ENCODE results near the gene SHROOM3.
"Not testable (repeated sequence)": the region's sequence is repeated elsewhere in the genome, so short reads cannot be mapped to it uniquely, and the experiment has no call there.

Gene SHROOM3

DNA sequence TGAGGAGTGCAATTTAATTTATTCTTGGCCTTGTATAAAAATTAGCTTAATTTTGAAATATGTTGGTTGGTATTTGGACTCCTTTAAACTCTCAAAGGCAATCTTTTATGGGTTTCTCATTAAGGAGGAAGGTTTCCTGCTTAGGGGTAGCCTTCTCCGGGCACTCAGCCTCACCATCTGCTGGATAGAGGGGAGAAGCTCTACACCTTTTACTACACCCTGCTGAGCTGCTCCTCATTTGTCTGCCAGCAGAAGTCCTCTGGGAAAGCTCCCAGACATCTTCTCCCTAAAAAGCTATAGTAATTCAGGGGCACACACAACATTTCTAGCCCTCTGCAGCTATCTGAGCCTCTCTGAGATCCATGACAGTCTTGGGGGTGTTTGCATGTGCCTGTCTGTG, 283.8 kb downstream of the SHROOM3 start:
- no peak overlapping the region for H3K9ac ChIP-seq (ENCODE audit: low read depth, low read length)
- no peaks in the 10 kb centered on the region for H3K36me3 ChIP-seq (ENCODE audit: control insufficient read depth, insufficient read depth, low read length)
- no peak overlapping the region for H3K4me3 ChIP-seq (ENCODE audit: low read depth, low read length)
- peak overlapping the region; percentile 2 for H3K27ac ChIP-seq (ENCODE audit: low read depth, low read length)
- peaks cover 44% of the 10 kb centered on the region for H3K4me1 ChIP-seq (ENCODE audit: control insufficient read depth, insufficient read depth, low read length)
- no peaks in the 10 kb centered on the region for H3K9me3 ChIP-seq (ENCODE audit: control insufficient read depth, insufficient read depth, low read length)
- no peaks in the 10 kb centered on the region for H3K27me3 ChIP-seq (ENCODE audit: control insufficient read depth, insufficient read depth, low read length)

DNA sequence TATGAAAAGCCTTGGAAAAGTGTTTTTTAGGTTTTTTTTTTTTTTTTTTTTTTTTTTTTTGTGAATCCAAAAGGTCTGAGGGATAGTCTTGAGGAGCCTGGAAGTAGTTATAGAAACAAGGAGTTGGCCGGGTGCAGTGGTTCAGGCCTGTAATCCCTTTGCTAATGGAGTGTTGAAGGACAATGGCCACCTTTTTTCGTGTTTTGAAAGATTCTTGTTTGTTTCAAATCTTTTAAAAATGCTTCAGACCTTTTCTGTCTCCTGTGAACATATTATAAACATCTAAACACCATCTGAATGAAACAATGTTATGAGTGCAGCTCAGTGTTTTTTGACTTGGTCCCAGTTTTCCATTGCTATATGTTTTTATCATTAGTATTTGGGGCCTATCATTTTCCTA, 285.1 kb downstream of the SHROOM3 start:
- H3K4me1 ChIP-seq (ENCODE audit: control insufficient read depth, insufficient read depth, low read length), result peaks cover 57% of the 10 kb centered on the region
- H3K4me3 ChIP-seq (ENCODE audit: low read depth, low read length), result no peak overlapping the region
- no peak overlapping the region for H3K27ac ChIP-seq (ENCODE audit: low read depth, low read length)
- H3K27me3 ChIP-seq (ENCODE audit: control insufficient read depth, insufficient read depth, low read length), result no peaks in the 10 kb centered on the region
- H3K9ac ChIP-seq (ENCODE audit: low read depth, low read length), result no peak overlapping the region
- no peaks in the 10 kb centered on the region for H3K36me3 ChIP-seq (ENCODE audit: control insufficient read depth, insufficient read depth, low read length)
- no peaks in the 10 kb centered on the region for H3K9me3 ChIP-seq (ENCODE audit: control insufficient read depth, insufficient read depth, low read length)

DNA sequence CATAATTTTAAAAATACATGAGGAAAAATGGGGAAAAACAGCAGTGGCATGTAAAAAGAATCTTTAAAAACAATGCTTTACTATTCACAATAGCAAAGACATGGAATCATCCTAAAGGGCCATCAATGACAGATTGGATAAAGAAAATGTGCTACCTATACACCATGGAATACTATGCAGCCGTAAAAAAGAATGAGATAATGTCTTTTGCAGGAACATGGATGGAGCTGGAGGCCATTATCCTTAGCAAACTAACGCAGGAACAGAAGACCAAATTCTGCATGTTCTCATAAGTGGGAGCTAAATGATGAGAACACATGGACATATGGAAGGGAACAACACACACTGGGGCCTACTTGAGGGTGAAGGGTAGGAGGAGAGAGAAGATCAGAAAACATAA, 287.1 kb downstream of the SHROOM3 start:
- H3K4me3 ChIP-seq (ENCODE audit: low read depth, low read length); H3K27me3 ChIP-seq (ENCODE audit: control insufficient read depth, insufficient read depth, low read length); H3K27ac ChIP-seq (ENCODE audit: low read depth, low read length); H3K9ac ChIP-seq (ENCODE audit: low read depth, low read length); H3K9me3 ChIP-seq (ENCODE audit: control insufficient read depth, insufficient read depth, low read length); H3K36me3 ChIP-seq (ENCODE audit: control insufficient read depth, insufficient read depth, low read length): not testable (repeated sequence)
- H3K4me1 ChIP-seq (ENCODE audit: control insufficient read depth, insufficient read depth, low read length), result peaks cover 53% of the 10 kb centered on the region

DNA sequence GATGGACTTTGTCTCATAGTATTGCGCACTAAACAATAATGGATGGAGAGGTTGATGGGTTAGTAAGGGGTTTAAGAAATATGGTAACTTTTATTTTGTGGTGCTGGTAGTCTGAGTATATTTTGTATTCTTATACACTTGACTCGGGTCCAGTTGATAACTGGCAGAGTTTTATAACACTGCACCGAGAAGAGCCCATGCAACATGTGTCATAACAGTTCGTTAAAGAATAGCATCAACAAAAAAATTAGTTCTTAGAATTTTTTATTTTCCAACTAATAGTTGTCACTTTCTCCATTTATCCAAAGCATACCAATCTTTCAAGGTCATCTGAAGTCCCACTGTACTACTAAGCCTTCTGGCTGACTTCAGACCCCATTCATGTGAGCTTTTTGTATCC, 287.8 kb downstream of the SHROOM3 start:
- Histone ChIP-seq H3K36me3 (ENCODE audit: control insufficient read depth, insufficient read depth, low read length) (no peaks in the 10 kb centered on the region), H3K27me3 (ENCODE audit: control insufficient read depth, insufficient read depth, low read length) (no peaks in the 10 kb centered on the region), H3K9me3 (ENCODE audit: control insufficient read depth, insufficient read depth, low read length) (no peaks in the 10 kb centered on the region), H3K4me3 (ENCODE audit: low read depth, low read length) (no peak overlapping the region), H3K9ac (ENCODE audit: low read depth, low read length) (no peak overlapping the region), H3K27ac (ENCODE audit: low read depth, low read length) (no peak overlapping the region), H3K4me1 (ENCODE audit: control insufficient read depth, insufficient read depth, low read length) (peaks cover 49% of the 10 kb centered on the region)

DNA sequence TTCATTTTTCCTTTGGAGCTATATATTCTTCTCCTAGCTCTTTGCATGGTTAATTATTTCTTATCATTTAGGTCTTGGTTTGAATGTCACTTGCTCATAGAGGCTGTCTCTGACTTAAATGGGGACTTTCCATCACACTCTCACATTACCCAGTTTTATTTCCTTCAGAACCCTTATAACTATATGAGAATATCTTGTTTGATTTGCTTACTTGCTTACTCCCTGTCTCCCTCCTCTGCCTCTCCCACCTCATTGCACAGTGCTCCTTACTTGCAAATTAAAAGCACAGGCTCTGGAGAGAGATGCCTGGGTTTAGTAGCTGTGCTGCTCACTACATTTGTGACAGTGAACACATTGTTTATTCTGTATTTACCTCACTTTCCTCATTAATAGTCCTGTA, 288.3 kb downstream of the SHROOM3 start:
- Histone ChIP-seq H3K9me3 (ENCODE audit: control insufficient read depth, insufficient read depth, low read length) (no peaks in the 10 kb centered on the region), H3K9ac (ENCODE audit: low read depth, low read length) (no peak overlapping the region), H3K27me3 (ENCODE audit: control insufficient read depth, insufficient read depth, low read length) (no peaks in the 10 kb centered on the region), H3K27ac (ENCODE audit: low read depth, low read length) (peak overlapping the region; percentile 86), H3K4me3 (ENCODE audit: low read depth, low read length) (no peak overlapping the region; the same call in 1 of the 2 replicates), H3K36me3 (ENCODE audit: control insufficient read depth, insufficient read depth, low read length) (no peaks in the 10 kb centered on the region), H3K4me1 (ENCODE audit: control insufficient read depth, insufficient read depth, low read length) (peaks cover 48% of the 10 kb centered on the region)

DNA sequence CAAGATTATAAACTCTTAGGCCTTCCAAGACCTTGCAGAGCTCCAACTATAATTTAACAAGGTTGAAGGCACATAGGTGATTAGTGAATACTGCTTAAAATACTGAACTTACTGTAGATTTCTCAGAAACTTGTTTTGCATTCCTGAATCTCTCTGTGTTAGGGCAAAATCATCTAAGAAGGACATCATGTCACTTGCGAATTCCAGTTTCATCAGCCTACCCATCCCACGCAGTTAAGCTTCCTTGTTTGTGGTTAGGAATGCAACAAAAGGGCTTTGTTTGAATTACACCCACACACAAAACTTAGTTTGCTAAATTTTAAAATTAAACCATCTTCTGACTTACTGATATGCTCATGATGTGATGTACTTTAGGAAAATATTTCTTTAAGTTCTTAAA, 288.9 kb downstream of the SHROOM3 start:
- Histone ChIP-seq H3K36me3 (ENCODE audit: control insufficient read depth, insufficient read depth, low read length) (no peaks in the 10 kb centered on the region), H3K9ac (ENCODE audit: low read depth, low read length) (peak overlapping the region; percentile 31; the same call in 1 of the 2 replicates), H3K4me1 (ENCODE audit: control insufficient read depth, insufficient read depth, low read length) (peaks cover 48% of the 10 kb centered on the region), H3K27ac (ENCODE audit: low read depth, low read length) (peak overlapping the region; percentile 86), H3K27me3 (ENCODE audit: control insufficient read depth, insufficient read depth, low read length) (no peaks in the 10 kb centered on the region), H3K9me3 (ENCODE audit: control insufficient read depth, insufficient read depth, low read length) (no peaks in the 10 kb centered on the region), H3K4me3 (ENCODE audit: low read depth, low read length) (no peak overlapping the region; the same call in 1 of the 2 replicates)

DNA sequence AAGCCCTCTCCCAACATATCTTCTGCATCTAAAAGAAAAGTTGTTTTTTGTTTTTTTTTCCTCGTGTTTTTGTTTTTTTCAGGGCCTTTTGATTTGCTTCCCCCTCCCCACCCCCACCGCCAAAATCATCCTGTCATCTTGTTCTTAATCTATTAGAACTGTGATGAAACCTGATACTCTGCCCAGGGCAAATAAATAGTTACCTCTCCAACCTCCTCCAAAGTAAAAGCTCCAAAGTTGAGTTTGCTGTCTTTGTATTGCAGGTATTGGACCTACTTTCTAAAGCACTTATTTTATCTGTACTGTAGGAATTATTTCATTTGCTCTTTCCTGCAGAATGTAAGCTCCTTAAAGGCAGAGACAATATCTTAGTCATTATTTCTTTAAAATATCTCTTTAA, 290.0 kb downstream of the SHROOM3 start:
- Histone ChIP-seq H3K9me3 (ENCODE audit: control insufficient read depth, insufficient read depth, low read length) (no peaks in the 10 kb centered on the region), H3K4me3 (ENCODE audit: low read depth, low read length) (no peak overlapping the region), H3K36me3 (ENCODE audit: control insufficient read depth, insufficient read depth, low read length) (no peaks in the 10 kb centered on the region), H3K27ac (ENCODE audit: low read depth, low read length) (no peak overlapping the region), H3K27me3 (ENCODE audit: control insufficient read depth, insufficient read depth, low read length) (no peaks in the 10 kb centered on the region), H3K9ac (ENCODE audit: low read depth, low read length) (no peak overlapping the region), H3K4me1 (ENCODE audit: control insufficient read depth, insufficient read depth, low read length) (peaks cover 52% of the 10 kb centered on the region)

DNA sequence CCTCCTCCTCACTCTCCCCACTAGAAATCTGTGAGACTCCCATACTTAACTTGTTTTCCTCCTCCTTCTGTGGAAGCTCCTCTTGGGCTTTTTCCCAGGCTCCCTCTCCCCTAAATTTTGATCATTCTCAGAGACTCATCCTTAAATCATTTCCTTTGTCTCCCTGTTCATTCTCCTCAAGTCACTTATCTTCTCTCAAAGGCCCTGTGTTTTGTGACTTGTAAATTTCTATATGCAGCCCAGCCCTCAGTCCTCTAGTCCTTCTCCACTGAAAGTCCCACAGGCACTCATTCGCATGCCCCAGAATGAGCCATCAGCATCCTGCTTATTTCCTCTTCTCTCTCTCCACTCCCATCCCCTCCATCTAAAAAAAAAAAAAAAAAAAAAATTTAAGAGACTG, 291.1 kb downstream of the SHROOM3 start:
- Histone ChIP-seq H3K36me3 (ENCODE audit: control insufficient read depth, insufficient read depth, low read length) (peaks cover 5% of the 10 kb centered on the region), H3K9ac (ENCODE audit: low read depth, low read length) (no peak overlapping the region), H3K4me3 (ENCODE audit: low read depth, low read length) (no peak overlapping the region), H3K27me3 (ENCODE audit: control insufficient read depth, insufficient read depth, low read length) (no peaks in the 10 kb centered on the region), H3K4me1 (ENCODE audit: control insufficient read depth, insufficient read depth, low read length) (peaks cover 61% of the 10 kb centered on the region), H3K9me3 (ENCODE audit: control insufficient read depth, insufficient read depth, low read length) (no peaks in the 10 kb centered on the region), H3K27ac (ENCODE audit: low read depth, low read length) (no peak overlapping the region)

DNA sequence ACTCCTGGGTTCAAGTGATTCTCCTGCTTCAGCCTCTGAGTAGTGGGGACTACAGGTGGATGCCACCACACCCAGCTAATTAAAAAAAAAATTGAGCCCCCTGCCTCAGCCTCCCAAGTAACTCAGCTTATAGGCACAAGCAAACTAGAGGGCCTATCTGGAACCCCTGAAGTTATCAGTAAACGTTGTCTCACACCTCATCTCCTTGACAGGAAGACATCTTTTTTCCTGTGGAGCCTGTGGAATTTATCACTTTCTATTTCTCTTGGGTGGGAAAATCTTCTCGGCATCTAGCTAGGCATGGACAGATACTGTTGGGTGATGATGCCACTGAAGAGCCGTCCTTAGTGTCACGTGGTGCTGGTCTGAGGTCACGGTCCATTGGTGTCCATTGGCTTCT, 291.6 kb downstream of the SHROOM3 start:
- H3K4me1 ChIP-seq (ENCODE audit: control insufficient read depth, insufficient read depth, low read length), result peaks cover 61% of the 10 kb centered on the region
- H3K4me3 ChIP-seq (ENCODE audit: low read depth, low read length), result no peak overlapping the region
- H3K27me3 ChIP-seq (ENCODE audit: control insufficient read depth, insufficient read depth, low read length), result no peaks in the 10 kb centered on the region
- no peak overlapping the region for H3K27ac ChIP-seq (ENCODE audit: low read depth, low read length)
- H3K9me3 ChIP-seq (ENCODE audit: control insufficient read depth, insufficient read depth, low read length), result no peaks in the 10 kb centered on the region
- H3K36me3 ChIP-seq (ENCODE audit: control insufficient read depth, insufficient read depth, low read length), result peaks cover 7% of the 10 kb centered on the region
- H3K9ac ChIP-seq (ENCODE audit: low read depth, low read length), result no peak overlapping the region

DNA sequence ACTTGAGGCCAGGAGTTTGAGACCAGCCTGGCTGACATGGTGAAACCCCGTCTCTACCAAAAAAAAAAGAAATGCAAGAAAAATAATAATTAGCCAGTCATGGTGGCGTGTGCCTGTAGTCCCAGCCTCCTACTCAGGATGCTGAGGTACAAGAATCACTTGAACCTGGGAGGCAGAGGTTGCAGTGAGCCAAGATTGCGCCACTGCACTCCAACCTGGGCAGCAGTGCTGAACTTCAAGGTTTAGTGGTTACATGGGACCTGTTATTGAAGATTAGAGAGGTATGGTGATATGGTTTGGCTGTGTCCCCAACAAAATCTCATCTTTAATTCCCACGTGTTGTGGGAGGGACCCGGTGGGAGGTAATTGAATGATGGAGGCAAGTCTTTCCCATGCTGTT, 292.9 kb downstream of the SHROOM3 start:
- Histone ChIP-seq H3K36me3 (ENCODE audit: control insufficient read depth, insufficient read depth, low read length) (peaks cover 20% of the 10 kb centered on the region), H3K4me1 (ENCODE audit: control insufficient read depth, insufficient read depth, low read length) (peaks cover 68% of the 10 kb centered on the region)
- H3K27ac ChIP-seq (ENCODE audit: low read depth, low read length); H3K9me3 ChIP-seq (ENCODE audit: control insufficient read depth, insufficient read depth, low read length); H3K4me3 ChIP-seq (ENCODE audit: low read depth, low read length); H3K9ac ChIP-seq (ENCODE audit: low read depth, low read length); H3K27me3 ChIP-seq (ENCODE audit: control insufficient read depth, insufficient read depth, low read length): not testable (repeated sequence)

DNA sequence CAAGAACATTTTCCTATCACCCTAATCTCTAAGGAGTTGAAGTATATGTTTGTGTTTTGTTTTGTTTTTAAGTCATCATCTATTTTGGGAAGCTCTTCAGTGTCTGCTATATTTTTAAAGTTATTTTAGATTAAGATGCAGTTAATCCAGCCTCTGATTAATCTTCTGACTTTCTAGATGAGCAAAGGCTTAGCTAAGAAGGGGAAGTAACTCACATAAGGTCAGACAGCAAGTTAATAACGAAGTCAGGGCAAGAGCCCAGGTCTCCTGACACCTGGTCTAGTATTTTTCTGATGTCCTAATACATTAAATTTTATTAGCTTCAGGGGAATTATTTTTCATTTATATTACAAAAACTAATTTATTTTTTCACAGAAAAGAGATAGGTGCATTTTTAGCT, 294.4 kb downstream of the SHROOM3 start:
- H3K27me3 ChIP-seq (ENCODE audit: control insufficient read depth, insufficient read depth, low read length), result no peaks in the 10 kb centered on the region
- peaks cover 62% of the 10 kb centered on the region for H3K4me1 ChIP-seq (ENCODE audit: control insufficient read depth, insufficient read depth, low read length)
- no peak overlapping the region for H3K4me3 ChIP-seq (ENCODE audit: low read depth, low read length)
- H3K9me3 ChIP-seq (ENCODE audit: control insufficient read depth, insufficient read depth, low read length), result no peaks in the 10 kb centered on the region
- H3K27ac ChIP-seq (ENCODE audit: low read depth, low read length), result peak overlapping the region; percentile 74
- peaks cover 25% of the 10 kb centered on the region for H3K36me3 ChIP-seq (ENCODE audit: control insufficient read depth, insufficient read depth, low read length)
- no peak overlapping the region for H3K9ac ChIP-seq (ENCODE audit: low read depth, low read length)

DNA sequence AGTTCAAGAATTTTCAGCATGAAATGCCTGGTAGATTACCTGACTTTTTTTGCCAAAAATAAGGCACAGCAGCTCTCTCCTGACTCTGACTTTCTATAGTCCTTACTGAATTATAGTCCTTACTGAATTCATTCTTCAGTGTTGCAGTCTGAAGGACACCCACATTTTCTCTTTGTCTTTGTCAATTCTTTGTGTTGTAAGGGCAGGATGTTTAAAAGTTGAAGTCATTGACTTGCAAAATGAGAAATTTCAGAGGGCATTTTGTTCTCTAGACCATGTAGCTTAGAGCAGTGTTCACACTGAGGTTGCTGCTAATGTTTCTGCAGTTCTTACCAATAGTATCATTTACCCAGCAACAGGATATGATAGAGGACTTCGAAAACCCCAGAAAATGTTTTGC, 295.0 kb downstream of the SHROOM3 start:
- Histone ChIP-seq H3K4me3 (ENCODE audit: low read depth, low read length) (no peak overlapping the region; the same call in 1 of the 2 replicates), H3K27ac (ENCODE audit: low read depth, low read length) (peak overlapping the region; percentile 74), H3K27me3 (ENCODE audit: control insufficient read depth, insufficient read depth, low read length) (no peaks in the 10 kb centered on the region), H3K36me3 (ENCODE audit: control insufficient read depth, insufficient read depth, low read length) (peaks cover 31% of the 10 kb centered on the region), H3K4me1 (ENCODE audit: control insufficient read depth, insufficient read depth, low read length) (peaks cover 57% of the 10 kb centered on the region), H3K9ac (ENCODE audit: low read depth, low read length) (peak overlapping the region; percentile 43; the same call in 1 of the 2 replicates), H3K9me3 (ENCODE audit: control insufficient read depth, insufficient read depth, low read length) (no peaks in the 10 kb centered on the region)

Measured in HUES48 (cell line).